Mesothelial cell of epicardium (in vitro differentiated cells): ENCODE measurements around the gene RUSC1. TPM values are rescaled to one million over a fixed set of nuclear protein-coding genes. Genes with fewer than 3 reads are reported as not detected.

Source experiments
- DNase-seq, 2 experiments: peaks; one replicate each; pipeline ENCODE4 v3.0.0; 2021; ENCODE audit warnings: low spot score in 2 of 2; ENCODE audit not compliant: unreplicated experiment in 2 of 2
- H3K27ac Mint-ChIP-seq: 2 replicates; pipeline ENCODE4 v1.8.0; 2021; ENCODE audit warnings: mixed read lengths
- H3K27me3 Mint-ChIP-seq: 2 replicates; pipeline ENCODE4 v1.8.0; 2021; ENCODE audit warnings: low read depth, mixed read lengths
- H3K36me3 Mint-ChIP-seq: 2 replicates; pipeline ENCODE4 v1.8.0; 2021; ENCODE audit warnings: mixed read lengths
- H3K4me1 Mint-ChIP-seq: 2 replicates; pipeline ENCODE4 v1.8.0; 2021; ENCODE audit warnings: mixed read lengths
- H3K4me3 Mint-ChIP-seq: 2 replicates; pipeline ENCODE4 v1.8.0; 2021; ENCODE audit warnings: mild to moderate bottlenecking, moderate library complexity, mixed read lengths
- H3K9me3 Mint-ChIP-seq: 2 replicates; pipeline ENCODE4 v1.8.0; 2021; ENCODE audit warnings: mixed read lengths
- total RNA-seq: library from RNA; stranded (reverse); gene quantifications from 3 replicates; pipeline ENCODE4 v1.2.1, GENCODE V29; 2021
- TF ChIP-seq, protein P1 (sequence below): fragments of 200-600 bp; sonication (generic); IDR thresholded peaks from one replicate; pipeline ENCODE4 v1.5.0; 2021; ENCODE audit warnings: antibody characterized with exemption; ENCODE audit not compliant: unreplicated experiment

RUSC1 gene
- total RNA-seq, 1 donor from 2014 or later, result 55.5 TPM

DNA sequence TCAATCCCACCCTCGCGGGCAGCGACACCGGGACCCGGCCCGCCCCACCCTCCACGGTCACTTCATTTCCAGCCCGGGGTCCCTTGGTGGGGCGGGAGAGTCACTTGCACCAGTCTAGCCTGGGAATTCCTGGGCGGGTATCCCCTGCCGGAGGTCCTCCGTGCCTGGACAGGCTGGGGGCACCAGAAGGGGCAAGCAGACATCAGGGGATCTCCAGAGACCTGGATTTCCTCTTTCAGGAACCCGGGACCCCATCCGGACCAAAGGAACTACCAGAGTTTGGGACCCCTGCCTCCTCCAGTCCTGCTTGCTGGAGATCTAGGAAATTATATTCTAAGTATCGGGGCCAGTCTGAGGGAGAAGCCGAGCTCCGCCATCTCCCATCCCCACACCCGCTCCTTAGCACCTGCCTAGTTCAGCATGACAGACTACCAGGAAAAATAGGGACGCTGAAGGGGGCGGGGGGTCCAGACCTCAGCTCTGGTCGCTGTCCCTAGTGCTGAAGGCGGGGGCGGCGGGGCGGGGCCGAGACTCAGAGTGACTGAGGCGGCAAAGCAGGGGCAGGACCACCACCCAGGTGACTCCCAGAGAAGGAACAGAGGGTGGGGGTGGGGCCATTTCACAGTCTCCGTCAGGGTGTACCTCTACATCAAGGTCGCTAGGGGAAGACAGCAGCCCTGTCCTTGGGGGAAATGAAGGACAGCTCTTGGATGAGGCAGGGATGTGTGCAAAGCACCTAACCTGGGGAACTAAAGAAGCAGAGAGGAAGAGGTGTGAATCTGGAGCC, 42.6 kb upstream of the RUSC1 start:
- peak overlapping the region; percentile 76 for H3K4me3 Mint-ChIP-seq
- H3K4me1 Mint-ChIP-seq, result peaks cover 16% of the 10 kb centered on the region
- TF ChIP-seq, protein P1, sequence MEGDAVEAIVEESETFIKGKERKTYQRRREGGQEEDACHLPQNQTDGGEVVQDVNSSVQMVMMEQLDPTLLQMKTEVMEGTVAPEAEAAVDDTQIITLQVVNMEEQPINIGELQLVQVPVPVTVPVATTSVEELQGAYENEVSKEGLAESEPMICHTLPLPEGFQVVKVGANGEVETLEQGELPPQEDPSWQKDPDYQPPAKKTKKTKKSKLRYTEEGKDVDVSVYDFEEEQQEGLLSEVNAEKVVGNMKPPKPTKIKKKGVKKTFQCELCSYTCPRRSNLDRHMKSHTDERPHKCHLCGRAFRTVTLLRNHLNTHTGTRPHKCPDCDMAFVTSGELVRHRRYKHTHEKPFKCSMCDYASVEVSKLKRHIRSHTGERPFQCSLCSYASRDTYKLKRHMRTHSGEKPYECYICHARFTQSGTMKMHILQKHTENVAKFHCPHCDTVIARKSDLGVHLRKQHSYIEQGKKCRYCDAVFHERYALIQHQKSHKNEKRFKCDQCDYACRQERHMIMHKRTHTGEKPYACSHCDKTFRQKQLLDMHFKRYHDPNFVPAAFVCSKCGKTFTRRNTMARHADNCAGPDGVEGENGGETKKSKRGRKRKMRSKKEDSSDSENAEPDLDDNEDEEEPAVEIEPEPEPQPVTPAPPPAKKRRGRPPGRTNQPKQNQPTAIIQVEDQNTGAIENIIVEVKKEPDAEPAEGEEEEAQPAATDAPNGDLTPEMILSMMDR, result peak; percentile 34
- peak overlapping the region; percentile 65 for H3K27ac Mint-ChIP-seq
- peak; percentile 76 to 83 for DNase-seq
- H3K9me3 Mint-ChIP-seq, result no peaks in the 10 kb centered on the region
- H3K36me3 Mint-ChIP-seq, result peaks cover 7% of the 10 kb centered on the region
- H3K27me3 Mint-ChIP-seq, result no peaks in the 10 kb centered on the region

DNA sequence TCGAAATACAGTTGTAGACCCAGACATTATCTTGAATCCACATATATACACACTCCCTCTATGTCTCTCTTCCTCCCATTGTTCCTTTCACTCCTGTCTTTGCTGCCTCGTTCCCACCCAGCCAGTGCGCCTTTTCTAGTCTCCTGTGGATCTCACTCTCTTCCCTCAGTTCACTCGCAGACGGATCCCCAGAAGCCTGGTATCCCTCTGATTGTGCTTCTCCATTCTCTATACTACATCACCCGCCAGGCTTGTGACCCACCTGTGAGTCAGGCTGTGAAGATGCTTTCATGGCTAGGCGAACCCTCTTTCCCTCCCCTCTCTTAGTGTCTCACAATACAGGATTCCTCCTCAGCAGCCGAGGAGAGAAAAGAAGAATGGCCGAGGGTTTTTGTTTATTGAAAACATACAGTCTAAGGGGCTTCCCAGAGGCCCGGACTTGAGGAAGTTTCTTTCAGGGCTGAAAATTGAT, 42.0 kb upstream of the RUSC1 start:
- peak overlapping the region; percentile 65 for H3K27ac Mint-ChIP-seq
- H3K4me3 Mint-ChIP-seq, result peak overlapping the region; percentile 76
- TF ChIP-seq, protein P1, result no peak
- no peak for DNase-seq
- H3K36me3 Mint-ChIP-seq, result peaks cover 7% of the 10 kb centered on the region
- no peaks in the 10 kb centered on the region for H3K27me3 Mint-ChIP-seq
- H3K4me1 Mint-ChIP-seq, result peaks cover 15% of the 10 kb centered on the region
- H3K9me3 Mint-ChIP-seq, result no peaks in the 10 kb centered on the region

DNA sequence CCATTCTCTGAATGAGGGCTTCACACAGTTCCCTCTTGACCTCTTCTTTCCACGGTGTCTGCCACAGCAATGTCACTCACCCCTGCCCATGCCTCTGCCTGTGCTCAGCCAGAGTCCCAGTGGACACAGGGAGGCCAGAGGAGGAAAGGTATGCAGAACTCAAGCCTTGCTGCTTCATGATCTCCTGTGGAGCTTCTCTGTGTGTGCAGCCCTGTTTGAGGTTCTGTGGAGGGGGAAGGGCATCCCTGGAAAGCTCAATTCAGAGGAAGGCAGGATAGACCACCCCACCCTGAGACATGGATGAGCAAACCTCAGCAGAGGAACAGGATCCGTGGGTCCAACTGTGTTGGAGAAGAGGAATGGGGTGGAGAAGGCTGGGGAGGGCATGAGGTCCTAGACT, 41.4 kb upstream of the RUSC1 start:
- TF ChIP-seq, protein P1, result no peak
- H3K9me3 Mint-ChIP-seq, result no peaks in the 10 kb centered on the region
- no peak overlapping the region for H3K27ac Mint-ChIP-seq
- H3K36me3 Mint-ChIP-seq, result peaks cover 7% of the 10 kb centered on the region
- H3K4me1 Mint-ChIP-seq, result peaks cover 12% of the 10 kb centered on the region
- no peaks in the 10 kb centered on the region for H3K27me3 Mint-ChIP-seq
- DNase-seq, result no peak
- no peak overlapping the region for H3K4me3 Mint-ChIP-seq

DNA sequence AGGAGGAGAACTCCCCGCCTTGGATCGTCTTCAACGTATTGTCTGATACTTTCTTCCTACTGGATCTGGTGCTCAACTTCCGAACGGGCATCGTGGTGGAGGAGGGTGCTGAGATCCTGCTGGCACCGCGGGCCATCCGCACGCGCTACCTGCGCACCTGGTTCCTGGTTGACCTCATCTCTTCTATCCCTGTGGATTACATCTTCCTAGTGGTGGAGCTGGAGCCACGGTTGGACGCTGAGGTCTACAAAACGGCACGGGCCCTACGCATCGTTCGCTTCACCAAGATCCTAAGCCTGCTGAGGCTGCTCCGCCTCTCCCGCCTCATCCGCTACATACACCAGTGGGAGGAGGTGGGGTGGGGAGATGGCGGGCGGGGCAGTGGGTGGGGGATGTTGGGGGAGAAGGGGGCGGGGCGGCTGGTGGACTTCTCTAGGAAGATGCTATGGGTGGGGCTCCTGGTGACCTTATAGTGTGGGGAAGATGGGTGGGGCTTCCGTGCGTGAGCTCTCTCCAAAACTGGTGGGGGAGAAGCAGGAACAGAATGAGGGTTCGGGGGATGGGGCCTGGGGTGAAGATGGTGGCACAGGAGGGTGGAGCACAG, 38.1 kb upstream of the RUSC1 start:
- peaks cover 6% of the 10 kb centered on the region for H3K4me1 Mint-ChIP-seq
- H3K9me3 Mint-ChIP-seq, result no peaks in the 10 kb centered on the region
- TF ChIP-seq, protein P1, result no peak
- no peak overlapping the region for H3K4me3 Mint-ChIP-seq
- DNase-seq, result no peak
- peaks cover 7% of the 10 kb centered on the region for H3K36me3 Mint-ChIP-seq
- H3K27ac Mint-ChIP-seq, result no peak overlapping the region
- H3K27me3 Mint-ChIP-seq, result no peaks in the 10 kb centered on the region

DNA sequence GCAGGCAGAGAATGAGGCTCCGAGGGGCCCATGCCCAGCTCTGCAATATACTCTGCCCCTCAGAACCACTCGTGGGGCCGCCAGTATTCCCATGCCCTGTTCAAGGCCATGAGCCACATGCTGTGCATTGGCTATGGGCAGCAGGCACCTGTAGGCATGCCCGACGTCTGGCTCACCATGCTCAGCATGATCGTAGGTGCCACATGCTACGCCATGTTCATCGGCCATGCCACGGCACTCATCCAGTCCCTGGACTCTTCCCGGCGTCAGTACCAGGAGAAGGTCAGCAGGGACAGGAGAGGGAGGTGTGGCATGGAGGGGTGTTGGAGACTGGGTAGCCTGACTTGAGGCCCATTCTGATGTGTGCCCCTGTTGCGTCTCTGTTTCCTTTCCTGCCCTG, 36.2 kb upstream of the RUSC1 start:
- no peaks in the 10 kb centered on the region for H3K4me1 Mint-ChIP-seq
- no peaks in the 10 kb centered on the region for H3K9me3 Mint-ChIP-seq
- TF ChIP-seq, protein P1, result no peak
- no peaks in the 10 kb centered on the region for H3K27me3 Mint-ChIP-seq
- H3K36me3 Mint-ChIP-seq, result peaks cover 16% of the 10 kb centered on the region
- no peak for DNase-seq
- no peak overlapping the region for H3K27ac Mint-ChIP-seq
- H3K4me3 Mint-ChIP-seq, result no peak overlapping the region
